Chondrocyte (in vitro differentiated cells): Measurements from ENCODE around the gene NR2E1. TPM values are rescaled to one million over a fixed set of nuclear protein-coding genes. Genes with fewer than 3 reads are reported as not detected.

ENCODE experiments used
- DNase-seq: peaks from one replicate; pipeline ENCODE4 v3.0.0; 2021; ENCODE audit warnings: mixed read lengths, low spot score
- H3K27ac Mint-ChIP-seq: one replicate; pipeline ENCODE4 v1.8.0; 2021; ENCODE audit warnings: mild to moderate bottlenecking, moderate library complexity, mixed read lengths; ENCODE audit not compliant: unreplicated experiment
- H3K27me3 Mint-ChIP-seq: 2 replicates; pipeline ENCODE4 v1.8.0; 2021; ENCODE audit warnings: low read depth, mixed read lengths
- H3K36me3 Mint-ChIP-seq: 2 replicates; pipeline ENCODE4 v1.8.0; 2021; ENCODE audit warnings: low read depth, mixed read lengths
- H3K4me1 Mint-ChIP-seq: 2 replicates; pipeline ENCODE4 v1.8.0; 2021; ENCODE audit warnings: low read depth, mild to moderate bottlenecking, mixed read lengths
- H3K4me3 Mint-ChIP-seq: one replicate; pipeline ENCODE4 v1.8.0; 2021; ENCODE audit warnings: mild to moderate bottlenecking, moderate library complexity, mixed read lengths; ENCODE audit not compliant: unreplicated experiment
- H3K9me3 Mint-ChIP-seq: 2 replicates; pipeline ENCODE4 v1.8.0; 2021; ENCODE audit warnings: low read depth, mixed read lengths
- CTCF ChIP-seq: fragments of 200-600 bp; sonication (generic); IDR thresholded peaks from 2 replicates; pipeline ENCODE4 v1.5.0; 2021; ENCODE audit warnings: antibody characterized with exemption, mild to moderate bottlenecking, moderate library complexity
- long read RNA-seq: library from polyadenylated mRNA; stranded (forward); transcript quantifications from one replicate; pipeline ENCODE4 v2.0.0, GENCODE V29; 2021
- total RNA-seq: library from RNA; stranded (reverse); gene quantifications from 3 replicates; pipeline ENCODE4 v1.2.1, GENCODE V29; 2021

The NR2E1 gene
- not detected in 3 replicates for total RNA-seq
- long read RNA-seq, result 0 reads

GRCh38 chr6:108165714-108166663 lies at the start of gene NR2E1:
NR2E1 (plus strand) TSS chr6:108166022; CDS start chr6:108166766, 744 bp downstream.
- Mint-ChIP-seq H3K4me3 (peak within 1 kb of the TSS; percentile 40), H3K36me3 (no peaks in the 10 kb centered on the region), H3K27me3 (peaks cover 89% of the 10 kb centered on the region), H3K27ac (no peak within 1 kb of the TSS), H3K4me1 (peaks cover 49% of the 10 kb centered on the region), H3K9me3 (no peaks in the 10 kb centered on the region)
- peak; percentile 10 for TF ChIP-seq CTCF
- DNase-seq, result no peak

- no peaks in the 10 kb centered on the region for H3K36me3 Mint-ChIP-seq
- no peak for TF ChIP-seq CTCF
- peaks cover 64% of the 10 kb centered on the region for H3K27me3 Mint-ChIP-seq
- no peaks in the 10 kb centered on the region for H3K9me3 Mint-ChIP-seq
- H3K27ac Mint-ChIP-seq, result peak overlapping the region; percentile 50
- H3K4me1 Mint-ChIP-seq, result peaks cover 45% of the 10 kb centered on the region
- H3K4me3 Mint-ChIP-seq, result peak overlapping the region; percentile 72
- DNase-seq, result no peak
These were observed 49.0 kb upstream of the NR2E1 start for GRCh38 chr6:108116546-108117426.

- Mint-ChIP-seq H3K27ac (peak overlapping the region; percentile 50), H3K9me3 (no peaks in the 10 kb centered on the region), H3K36me3 (no peaks in the 10 kb centered on the region), H3K4me1 (peaks cover 45% of the 10 kb centered on the region), H3K27me3 (peaks cover 62% of the 10 kb centered on the region), H3K4me3 (peak overlapping the region; percentile 72)
- DNase-seq, result no peak
- TF ChIP-seq CTCF, result peak; percentile 25
These were observed 48.1 kb upstream of the NR2E1 start for GRCh38 chr6:108117427-108118358.

- H3K27ac Mint-ChIP-seq, result no peak overlapping the region
- H3K36me3 Mint-ChIP-seq, result no peaks in the 10 kb centered on the region
- peak overlapping the region; percentile 74 for H3K4me3 Mint-ChIP-seq
- H3K9me3 Mint-ChIP-seq, result no peaks in the 10 kb centered on the region
- H3K27me3 Mint-ChIP-seq, result peaks cover 58% of the 10 kb centered on the region
- H3K4me1 Mint-ChIP-seq, result peaks cover 46% of the 10 kb centered on the region
- no peak for DNase-seq
- TF ChIP-seq CTCF, result no peak
These were observed 47.5 kb upstream of the NR2E1 start for GRCh38 chr6:108118359-108118724.
